Activated CD8-positive, alpha-beta memory T cell treated with anti-CD3 and anti-CD28 coated beads, Interleukin-2, amount 10 ng/mL, durations not matched to agents 7 days and 5 days (primary cell): Measurements from ENCODE around the gene DHX40. TPM values are rescaled to one million over a fixed set of nuclear protein-coding genes. Genes with fewer than 3 reads are reported as not detected.

Experiments
- ATAC-seq: fragments of 150-1000 bp; cut with Tn5 transposase; one replicate; pipeline ENCODE4 v1.10.0; 2021; ENCODE audit warnings: moderate library complexity
- CTCF ChIA-PET: fragments of 350-600 bp; sonication (Branson Sonifier 250); formaldehyde crosslinking; loops from one replicate; lab custom pipeline; 2021; ENCODE audit warnings: antibody characterized with exemption; lab: Charles Lee
- DNase-seq: peaks from one replicate; pipeline ENCODE4 v3.0.0-alpha.2; 2020
- H3K27ac Mint-ChIP-seq: one replicate; pipeline ENCODE4 v1.8.0; 2021; ENCODE audit warnings: mild to moderate bottlenecking, mixed read lengths
- H3K27me3 Mint-ChIP-seq: one replicate; pipeline ENCODE4 v1.8.0; 2021; ENCODE audit warnings: mixed read lengths
- H3K36me3 Mint-ChIP-seq: one replicate; pipeline ENCODE4 v1.8.0; 2021; ENCODE audit warnings: mild to moderate bottlenecking, mixed read lengths
- H3K4me1 Mint-ChIP-seq: one replicate; pipeline ENCODE4 v1.8.0; 2021; ENCODE audit warnings: mixed read lengths
- H3K4me3 Mint-ChIP-seq: one replicate; pipeline ENCODE4 v1.8.0; 2021; ENCODE audit warnings: mild to moderate bottlenecking, moderate library complexity, mixed read lengths
- H3K9me3 Mint-ChIP-seq: one replicate; pipeline ENCODE4 v1.8.0; 2022; ENCODE audit warnings: low read depth, mixed read lengths
- total RNA-seq, 2 experiments: library from RNA; stranded (reverse); gene quantifications; one replicate each; pipeline ENCODE4 v1.2.3, GENCODE V29; 2021

DHX40 gene
- total RNA-seq, 2 experiments from 2014 or later = 17.1 to 18.0 TPM

GRCh38 chr17:59600169-59600568 lies 34.8 kb downstream of the DHX40 start:
- peaks cover 17% of the 10 kb centered on the region for H3K4me1 Mint-ChIP-seq
- DNase-seq (no peak), ATAC-seq (no peak)
- no peak overlapping the region for H3K4me3 Mint-ChIP-seq
- no peaks in the 10 kb centered on the region for H3K9me3 Mint-ChIP-seq
- H3K27me3 Mint-ChIP-seq = no peaks in the 10 kb centered on the region
- H3K36me3 Mint-ChIP-seq = peaks cover 28% of the 10 kb centered on the region
- H3K27ac Mint-ChIP-seq = no peak overlapping the region
- CTCF ChIA-PET = no interaction called here

- ATAC-seq (peak; percentile 96), DNase-seq (peak; percentile 50)
- no peaks in the 10 kb centered on the region for H3K9me3 Mint-ChIP-seq
- H3K4me3 Mint-ChIP-seq = no peak overlapping the region
- peaks cover 17% of the 10 kb centered on the region for H3K4me1 Mint-ChIP-seq
- peaks cover 34% of the 10 kb centered on the region for H3K36me3 Mint-ChIP-seq
- CTCF ChIA-PET = interaction anchor here (0.6 kb wide), 1 partner anchor 18 kb away, joined by 3 read pairs; no protein-coding TSS in a partner anchor
- no peak overlapping the region for H3K27ac Mint-ChIP-seq
- H3K27me3 Mint-ChIP-seq = no peaks in the 10 kb centered on the region
These were observed 35.7 kb downstream of the DHX40 start for GRCh38 chr17:59601130-59601529.

GRCh38 chr17:59607061-59607460 lies 41.7 kb downstream of the DHX40 start:
- CTCF ChIA-PET = interaction anchor here (0.7 to 1.1 kb wide), 2 partner anchors 12 to 32 kb away, joined by 3 to 6 read pairs; no protein-coding TSS in a partner anchor
- Mint-ChIP-seq H3K9me3 (no peaks in the 10 kb centered on the region), H3K4me1 (peaks cover 7% of the 10 kb centered on the region), H3K27ac (no peak overlapping the region), H3K27me3 (no peaks in the 10 kb centered on the region), H3K36me3 (peaks cover 39% of the 10 kb centered on the region), H3K4me3 (no peak overlapping the region)
- DNase-seq = no peak
- ATAC-seq = no peak

- peak; percentile 43 for DNase-seq
- Mint-ChIP-seq H3K4me1 (peaks cover 5% of the 10 kb centered on the region), H3K27ac (no peak overlapping the region), H3K9me3 (no peaks in the 10 kb centered on the region), H3K4me3 (no peak overlapping the region), H3K36me3 (peaks cover 32% of the 10 kb centered on the region), H3K27me3 (no peaks in the 10 kb centered on the region)
- CTCF ChIA-PET = interaction anchor here (0.6 to 1.1 kb wide), 2 partner anchors 11 to 252 kb away, joined by 3 to 6 read pairs; no protein-coding TSS in a partner anchor
- no peak for ATAC-seq
These were observed 42.5 kb downstream of the DHX40 start for GRCh38 chr17:59607817-59608403.

- peaks cover 20% of the 10 kb centered on the region for H3K36me3 Mint-ChIP-seq
- H3K4me1 Mint-ChIP-seq = peaks cover 9% of the 10 kb centered on the region
- no peak overlapping the region for H3K27ac Mint-ChIP-seq
- CTCF ChIA-PET = no interaction called here
- no peak for ATAC-seq
- DNase-seq = no peak
- H3K4me3 Mint-ChIP-seq = no peak overlapping the region
- H3K27me3 Mint-ChIP-seq = no peaks in the 10 kb centered on the region
- no peaks in the 10 kb centered on the region for H3K9me3 Mint-ChIP-seq
These were observed 46.1 kb downstream of the DHX40 start for GRCh38 chr17:59611503-59611902.

GRCh38 chr17:59616253-59616920 lies 51.0 kb downstream of the DHX40 start:
- H3K27ac Mint-ChIP-seq = peak overlapping the region; percentile 40
- peaks cover 11% of the 10 kb centered on the region for H3K36me3 Mint-ChIP-seq
- H3K4me3 Mint-ChIP-seq = no peak overlapping the region
- DNase-seq (no peak), ATAC-seq (no peak)
- H3K27me3 Mint-ChIP-seq = no peaks in the 10 kb centered on the region
- peaks cover 29% of the 10 kb centered on the region for H3K4me1 Mint-ChIP-seq
- CTCF ChIA-PET = no interaction called here
- H3K9me3 Mint-ChIP-seq = no peaks in the 10 kb centered on the region

- CTCF ChIA-PET = no interaction called here
- DNase-seq (no peak), ATAC-seq (no peak)
- Mint-ChIP-seq H3K36me3 (peaks cover 13% of the 10 kb centered on the region), H3K27me3 (no peaks in the 10 kb centered on the region), H3K4me3 (peak overlapping the region; percentile 19), H3K27ac (peak overlapping the region; percentile 97), H3K4me1 (peaks cover 38% of the 10 kb centered on the region), H3K9me3 (no peaks in the 10 kb centered on the region)
These were observed 51.8 kb downstream of the DHX40 start for GRCh38 chr17:59617156-59617732.

GRCh38 chr17:59619035-59619297 lies 53.6 kb downstream of the DHX40 start:
- peak overlapping the region; percentile 92 for H3K4me3 Mint-ChIP-seq
- DNase-seq (no peak), ATAC-seq (no peak)
- H3K27me3 Mint-ChIP-seq = no peaks in the 10 kb centered on the region
- peaks cover 49% of the 10 kb centered on the region for H3K4me1 Mint-ChIP-seq
- H3K36me3 Mint-ChIP-seq = peaks cover 17% of the 10 kb centered on the region
- H3K27ac Mint-ChIP-seq = peak overlapping the region; percentile 97
- CTCF ChIA-PET = interaction anchor here (0.8 to 1.4 kb wide), 8 partner anchors 12 to 289 kb away, joined by 3 to 6 read pairs (median 3); partner anchors contain the start of genes DHX40, PTRH2 and VMP1
- H3K9me3 Mint-ChIP-seq = no peaks in the 10 kb centered on the region

GRCh38 chr17:59619298-59620063 lies 54.1 kb downstream of the DHX40 start, which contains the start of gene CLTC:
Gene CLTC (plus strand): TSS chr17:59619895. CDS start chr17:59620132, 237 bp downstream.
- ATAC-seq (peak; percentile 88), DNase-seq (peak; percentile 96)
- H3K9me3 Mint-ChIP-seq = no peaks in the 10 kb centered on the region
- H3K4me1 Mint-ChIP-seq = peaks cover 51% of the 10 kb centered on the region
- H3K4me3 Mint-ChIP-seq = peak within 1 kb of the TSS; percentile 92
- H3K36me3 Mint-ChIP-seq = peaks cover 20% of the 10 kb centered on the region
- CTCF ChIA-PET = interaction anchor here (0.8 to 1.4 kb wide), 8 partner anchors 12 to 289 kb away, joined by 3 to 6 read pairs (median 3); partner anchors contain the start of genes DHX40, PTRH2 and VMP1
- H3K27ac Mint-ChIP-seq = peak within 1 kb of the TSS; percentile 97
- H3K27me3 Mint-ChIP-seq = no peaks in the 10 kb centered on the region

GRCh38 chr17:59620064-59620359 lies 54.6 kb downstream of the DHX40 start:
- DNase-seq (no peak), ATAC-seq (no peak)
- H3K4me3 Mint-ChIP-seq = peak overlapping the region; percentile 92
- no peaks in the 10 kb centered on the region for H3K9me3 Mint-ChIP-seq
- H3K4me1 Mint-ChIP-seq = peaks cover 51% of the 10 kb centered on the region
- CTCF ChIA-PET = interaction anchor here (1.3 kb wide), 1 partner anchor 19 kb away, joined by 3 read pairs; no protein-coding TSS in a partner anchor
- H3K27me3 Mint-ChIP-seq = no peaks in the 10 kb centered on the region
- peaks cover 20% of the 10 kb centered on the region for H3K36me3 Mint-ChIP-seq
- H3K27ac Mint-ChIP-seq = peak overlapping the region; percentile 97

GRCh38 chr17:59620518-59621259 lies 55.3 kb downstream of the DHX40 start:
- CTCF ChIA-PET = no interaction called here
- Mint-ChIP-seq H3K9me3 (no peaks in the 10 kb centered on the region), H3K27me3 (no peaks in the 10 kb centered on the region), H3K4me1 (peaks cover 54% of the 10 kb centered on the region), H3K4me3 (peak overlapping the region; percentile 92), H3K36me3 (peaks cover 18% of the 10 kb centered on the region), H3K27ac (peak overlapping the region; percentile 97)
- ATAC-seq = no peak
- peak; percentile 82 for DNase-seq

- Mint-ChIP-seq H3K4me3 (peak overlapping the region; percentile 63), H3K9me3 (no peaks in the 10 kb centered on the region), H3K27me3 (no peaks in the 10 kb centered on the region), H3K4me1 (peaks cover 61% of the 10 kb centered on the region), H3K36me3 (peaks cover 21% of the 10 kb centered on the region), H3K27ac (peak overlapping the region; percentile 41)
- no peak for DNase-seq
- no peak for ATAC-seq
- CTCF ChIA-PET = interaction anchor here (0.6 kb wide), 1 partner anchor 29 kb away, joined by 3 read pairs; no protein-coding TSS in a partner anchor
These were observed 56.4 kb downstream of the DHX40 start for GRCh38 chr17:59621771-59622170.
